ENCODE data around the gene NRG4. TPM values are rescaled to one million over a fixed set of nuclear protein-coding genes. Genes with fewer than 3 reads are reported as not detected.

Gene NRG4
- total RNA-seq, 1 donor from 2014 or later = not detected

Other genes starting within 250 kb of the NRG4 start
- 67.0 and 67.5 TPM in 2 replicates for gene UBE2Q2, start 169.0 kb downstream of the NRG4 start, total RNA-seq
- gene FBXO22, start 108.5 kb downstream of the NRG4 start, total RNA-seq = 25.1 and 34.4 TPM in 2 replicates
- not detected in 2 replicates for gene TMEM266, start 47.6 kb upstream of the NRG4 start, total RNA-seq